ENCODE measurements around the gene MPIG6B. TPM values are rescaled to one million over a fixed set of nuclear protein-coding genes. Genes with fewer than 3 reads are reported as not detected.

The MPIG6B gene
- total and polyA plus RNA-seq, 2 donors (not counting 1 experiment from before 2014, with no cell fraction given), result not detected

DNA sequence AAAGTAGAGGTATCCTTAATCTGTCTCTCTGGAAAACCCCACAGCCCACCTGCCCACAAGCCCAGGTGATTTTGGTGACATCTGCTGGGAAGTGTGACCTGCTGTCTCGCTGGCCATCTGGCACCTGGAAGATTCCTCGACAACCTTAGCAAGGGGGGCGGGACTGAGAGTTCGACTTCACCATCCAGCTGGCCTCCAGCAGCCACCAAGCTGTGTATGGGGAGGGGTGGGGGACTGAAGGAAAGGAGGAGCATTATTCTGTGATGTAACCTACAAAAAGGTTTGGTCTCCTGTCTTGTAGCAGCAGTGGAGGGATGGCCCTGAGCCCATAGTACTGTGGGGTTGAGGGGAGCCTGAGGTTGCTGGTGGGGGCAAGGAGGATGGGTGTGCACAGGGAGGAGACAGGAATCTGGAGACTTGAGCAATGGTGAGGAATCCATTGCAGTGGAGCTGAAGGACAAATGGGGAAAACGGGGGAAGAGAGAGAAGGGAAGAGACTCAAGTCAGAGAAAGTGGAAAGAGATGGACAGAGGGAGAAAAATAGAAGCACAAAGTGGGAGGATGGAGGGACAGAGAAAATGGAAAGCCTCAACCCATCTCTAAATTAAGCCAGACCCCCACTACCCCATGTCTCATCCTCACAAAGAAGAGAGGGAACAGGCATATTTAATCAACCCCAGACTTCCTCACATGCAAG lies 12.5 kb upstream of the MPIG6B start:
- Histone ChIP-seq H4K20me1 (ENCODE audit: control insufficient read depth, extremely low read depth, insufficient read depth, low read length) (no peaks in the 10 kb centered on the region), H3K79me2 (ENCODE audit: control insufficient read depth, insufficient read depth, low read length) (no peaks in the 10 kb centered on the region), H2AFZ (ENCODE audit: low read length) (no peak overlapping the region), H3K9me3 (ENCODE audit: control insufficient read depth, insufficient read depth, low read depth, low read length) (no peaks in the 10 kb centered on the region), H3K9ac (ENCODE audit: insufficient read depth, low read length) (no peak overlapping the region), H3K4me2 (ENCODE audit: extremely low read depth, insufficient read depth, low read length) (no peak overlapping the region), H3K4me1 (ENCODE audit: control insufficient read depth, extremely low read depth, insufficient read depth, low read length) (no peaks in the 10 kb centered on the region), H3K4me3 (replicated peaks in 1 of 4; ENCODE audit: control extremely low read depth in 1 of 4, insufficient read depth in 1 of 4, low read depth in 3 of 4, low read length in 4 of 4) (no peak overlapping the region), H3K36me3 (ENCODE audit: control insufficient read depth, insufficient read depth, low read length) (no peaks in the 10 kb centered on the region), H3K27ac (ENCODE audit: insufficient read depth, low read length) (no peak overlapping the region), H3K27me3 (ENCODE audit: control insufficient read depth, insufficient read depth, low read length) (peaks cover 20% of the 10 kb centered on the region)
- DNase-seq (ENCODE audit: low read depth in 2 of 2), result no peak
- TF ChIP-seq, protein P1, sequence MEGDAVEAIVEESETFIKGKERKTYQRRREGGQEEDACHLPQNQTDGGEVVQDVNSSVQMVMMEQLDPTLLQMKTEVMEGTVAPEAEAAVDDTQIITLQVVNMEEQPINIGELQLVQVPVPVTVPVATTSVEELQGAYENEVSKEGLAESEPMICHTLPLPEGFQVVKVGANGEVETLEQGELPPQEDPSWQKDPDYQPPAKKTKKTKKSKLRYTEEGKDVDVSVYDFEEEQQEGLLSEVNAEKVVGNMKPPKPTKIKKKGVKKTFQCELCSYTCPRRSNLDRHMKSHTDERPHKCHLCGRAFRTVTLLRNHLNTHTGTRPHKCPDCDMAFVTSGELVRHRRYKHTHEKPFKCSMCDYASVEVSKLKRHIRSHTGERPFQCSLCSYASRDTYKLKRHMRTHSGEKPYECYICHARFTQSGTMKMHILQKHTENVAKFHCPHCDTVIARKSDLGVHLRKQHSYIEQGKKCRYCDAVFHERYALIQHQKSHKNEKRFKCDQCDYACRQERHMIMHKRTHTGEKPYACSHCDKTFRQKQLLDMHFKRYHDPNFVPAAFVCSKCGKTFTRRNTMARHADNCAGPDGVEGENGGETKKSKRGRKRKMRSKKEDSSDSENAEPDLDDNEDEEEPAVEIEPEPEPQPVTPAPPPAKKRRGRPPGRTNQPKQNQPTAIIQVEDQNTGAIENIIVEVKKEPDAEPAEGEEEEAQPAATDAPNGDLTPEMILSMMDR (conservative IDR thresholded peaks at IDR 0.05 in 1 of 2, IDR thresholded peaks at IDR 0.05 in 1 of 2; ENCODE audit: low read depth in 1 of 2, low read length in 2 of 2), result no peak
- TF ChIP-seq EZH2 (IDR thresholded peaks at IDR 0.05; ENCODE audit: low read length, missing control alignments), result no peak

DNA sequence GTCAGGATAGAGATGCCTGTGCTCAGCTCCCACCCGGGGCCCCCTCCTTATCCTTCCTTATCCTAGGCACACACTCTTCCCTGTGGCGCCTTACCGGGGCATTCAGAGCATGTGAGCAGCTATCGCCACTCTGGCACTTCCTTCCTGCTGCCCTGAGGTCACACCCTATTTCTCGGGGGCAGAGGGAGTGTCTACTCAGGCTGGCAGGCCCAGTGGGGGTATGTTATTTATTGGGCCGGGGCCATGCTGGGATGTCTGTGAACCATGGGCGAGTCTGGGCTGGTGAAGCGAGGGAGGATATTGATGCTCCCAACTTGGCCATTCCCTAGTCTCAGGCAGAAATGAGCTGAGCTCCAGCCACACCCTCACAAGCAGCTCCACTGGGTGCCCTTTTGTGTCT lies 11.9 kb upstream of the MPIG6B start:
- Histone ChIP-seq H2AFZ (ENCODE audit: low read length) (no peak overlapping the region), H3K27me3 (ENCODE audit: control insufficient read depth, insufficient read depth, low read length) (peaks cover 20% of the 10 kb centered on the region), H3K36me3 (ENCODE audit: control insufficient read depth, insufficient read depth, low read length) (no peaks in the 10 kb centered on the region), H3K4me2 (ENCODE audit: extremely low read depth, insufficient read depth, low read length) (no peak overlapping the region), H3K9ac (ENCODE audit: insufficient read depth, low read length) (no peak overlapping the region), H4K20me1 (ENCODE audit: control insufficient read depth, extremely low read depth, insufficient read depth, low read length) (no peaks in the 10 kb centered on the region), H3K79me2 (ENCODE audit: control insufficient read depth, insufficient read depth, low read length) (no peaks in the 10 kb centered on the region), H3K27ac (ENCODE audit: insufficient read depth, low read length) (no peak overlapping the region), H3K9me3 (ENCODE audit: control insufficient read depth, insufficient read depth, low read depth, low read length) (no peaks in the 10 kb centered on the region), H3K4me3 (replicated peaks in 1 of 4; ENCODE audit: control extremely low read depth in 1 of 4, insufficient read depth in 1 of 4, low read depth in 3 of 4, low read length in 4 of 4) (no peak overlapping the region), H3K4me1 (ENCODE audit: control insufficient read depth, extremely low read depth, insufficient read depth, low read length) (no peaks in the 10 kb centered on the region)
- TF ChIP-seq EZH2 (IDR thresholded peaks at IDR 0.05; ENCODE audit: low read length, missing control alignments), result no peak
- TF ChIP-seq, protein P1 (conservative IDR thresholded peaks at IDR 0.05 in 1 of 2, IDR thresholded peaks at IDR 0.05 in 1 of 2; ENCODE audit: low read depth in 1 of 2, low read length in 2 of 2), result no peak
- DNase-seq (ENCODE audit: low read depth in 2 of 2), result no peak

DNA sequence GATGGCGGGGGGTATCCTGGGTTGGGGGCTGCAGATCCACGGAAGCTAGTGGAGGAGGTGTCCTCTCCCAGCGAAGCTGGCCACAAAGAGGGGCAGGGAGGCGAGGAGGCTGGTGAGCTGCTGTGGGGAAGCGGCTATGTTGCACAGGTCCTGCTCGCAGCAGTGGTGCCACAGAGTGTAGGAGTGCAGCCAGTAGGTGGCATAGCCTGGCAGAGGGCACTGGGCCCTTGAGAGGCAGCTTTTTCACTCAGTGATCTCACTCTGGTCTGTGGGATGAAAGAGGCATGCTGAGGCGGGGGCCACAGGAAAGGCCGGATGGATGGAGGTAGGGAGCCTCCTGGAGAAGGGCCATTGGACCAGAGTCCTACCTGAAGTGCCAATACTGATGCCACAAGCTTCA lies 10.9 kb upstream of the MPIG6B start:
- Histone ChIP-seq H3K4me1 (ENCODE audit: control insufficient read depth, extremely low read depth, insufficient read depth, low read length) (no peaks in the 10 kb centered on the region), H4K20me1 (ENCODE audit: control insufficient read depth, extremely low read depth, insufficient read depth, low read length) (no peaks in the 10 kb centered on the region), H3K36me3 (ENCODE audit: control insufficient read depth, insufficient read depth, low read length) (no peaks in the 10 kb centered on the region), H3K4me2 (ENCODE audit: extremely low read depth, insufficient read depth, low read length) (no peak overlapping the region), H3K27ac (ENCODE audit: insufficient read depth, low read length) (no peak overlapping the region), H3K4me3 (replicated peaks in 1 of 4; ENCODE audit: control extremely low read depth in 1 of 4, insufficient read depth in 1 of 4, low read depth in 3 of 4, low read length in 4 of 4) (no peak overlapping the region), H2AFZ (ENCODE audit: low read length) (no peak overlapping the region), H3K9me3 (ENCODE audit: control insufficient read depth, insufficient read depth, low read depth, low read length) (no peaks in the 10 kb centered on the region), H3K27me3 (ENCODE audit: control insufficient read depth, insufficient read depth, low read length) (peaks cover 20% of the 10 kb centered on the region), H3K9ac (ENCODE audit: insufficient read depth, low read length) (no peak overlapping the region), H3K79me2 (ENCODE audit: control insufficient read depth, insufficient read depth, low read length) (no peaks in the 10 kb centered on the region)
- DNase-seq (ENCODE audit: low read depth in 2 of 2), result no peak
- TF ChIP-seq, protein P1 (conservative IDR thresholded peaks at IDR 0.05 in 1 of 2, IDR thresholded peaks at IDR 0.05 in 1 of 2; ENCODE audit: low read depth in 1 of 2, low read length in 2 of 2), result no peak
